ENCODE data around the gene LSM14B. TPM values are rescaled to one million over a fixed set of nuclear protein-coding genes. Genes with fewer than 3 reads are reported as not detected.
A peak's percentile ranks its signal among the peaks of the same experiment; 100 is the strongest.

Gene LSM14B
- total RNA-seq, 4 donors from 2014 or later: 3.1 to 56.8 (median 45.9) TPM

DNA sequence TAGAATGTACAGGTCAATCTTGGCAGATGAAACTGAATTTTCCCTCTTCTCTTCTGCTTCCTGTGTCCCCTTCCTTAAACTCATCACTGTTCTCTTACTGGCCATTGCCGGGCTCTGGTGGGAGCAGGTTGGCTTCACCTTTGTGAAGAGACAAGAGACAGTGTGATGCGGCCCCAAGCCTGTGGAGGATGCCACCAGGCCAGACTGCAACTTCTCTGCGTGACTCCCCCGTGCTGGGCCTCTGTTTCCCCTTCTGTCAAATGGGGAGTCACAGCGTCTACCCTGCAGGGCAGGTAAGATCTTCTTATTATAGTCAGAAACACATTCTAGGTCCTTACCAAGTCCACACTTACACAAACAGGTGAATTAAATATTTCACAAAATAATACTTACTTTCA lies 1.9 kb upstream of the LSM14B start:
- H3K27ac ChIP-seq: no peak overlapping the region
- H3K27me3 ChIP-seq: no peaks in the 10 kb centered on the region
- no peak for TF ChIP-seq POLR2A (IDR thresholded peaks at IDR 0.05)
- TF ChIP-seq, protein P1, sequence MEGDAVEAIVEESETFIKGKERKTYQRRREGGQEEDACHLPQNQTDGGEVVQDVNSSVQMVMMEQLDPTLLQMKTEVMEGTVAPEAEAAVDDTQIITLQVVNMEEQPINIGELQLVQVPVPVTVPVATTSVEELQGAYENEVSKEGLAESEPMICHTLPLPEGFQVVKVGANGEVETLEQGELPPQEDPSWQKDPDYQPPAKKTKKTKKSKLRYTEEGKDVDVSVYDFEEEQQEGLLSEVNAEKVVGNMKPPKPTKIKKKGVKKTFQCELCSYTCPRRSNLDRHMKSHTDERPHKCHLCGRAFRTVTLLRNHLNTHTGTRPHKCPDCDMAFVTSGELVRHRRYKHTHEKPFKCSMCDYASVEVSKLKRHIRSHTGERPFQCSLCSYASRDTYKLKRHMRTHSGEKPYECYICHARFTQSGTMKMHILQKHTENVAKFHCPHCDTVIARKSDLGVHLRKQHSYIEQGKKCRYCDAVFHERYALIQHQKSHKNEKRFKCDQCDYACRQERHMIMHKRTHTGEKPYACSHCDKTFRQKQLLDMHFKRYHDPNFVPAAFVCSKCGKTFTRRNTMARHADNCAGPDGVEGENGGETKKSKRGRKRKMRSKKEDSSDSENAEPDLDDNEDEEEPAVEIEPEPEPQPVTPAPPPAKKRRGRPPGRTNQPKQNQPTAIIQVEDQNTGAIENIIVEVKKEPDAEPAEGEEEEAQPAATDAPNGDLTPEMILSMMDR (IDR thresholded peaks at IDR 0.05): no peak
- no peaks in the 10 kb centered on the region for H3K36me3 ChIP-seq
- DNase-seq: no peak
- H3K4me3 ChIP-seq: no peak overlapping the region
- H3K4me1 ChIP-seq: peaks cover 5 to 11% of the 10 kb centered on the region in 2 donors
- no peaks in the 10 kb centered on the region for H3K9me3 ChIP-seq
- intact Hi-C loops (cut with DNase I; ENCODE audit: low total_unique reads): loop anchor here (10.0 kb wide), 1 partner anchor 56 kb away; the partner anchor contains the start of gene TAF4

DNA sequence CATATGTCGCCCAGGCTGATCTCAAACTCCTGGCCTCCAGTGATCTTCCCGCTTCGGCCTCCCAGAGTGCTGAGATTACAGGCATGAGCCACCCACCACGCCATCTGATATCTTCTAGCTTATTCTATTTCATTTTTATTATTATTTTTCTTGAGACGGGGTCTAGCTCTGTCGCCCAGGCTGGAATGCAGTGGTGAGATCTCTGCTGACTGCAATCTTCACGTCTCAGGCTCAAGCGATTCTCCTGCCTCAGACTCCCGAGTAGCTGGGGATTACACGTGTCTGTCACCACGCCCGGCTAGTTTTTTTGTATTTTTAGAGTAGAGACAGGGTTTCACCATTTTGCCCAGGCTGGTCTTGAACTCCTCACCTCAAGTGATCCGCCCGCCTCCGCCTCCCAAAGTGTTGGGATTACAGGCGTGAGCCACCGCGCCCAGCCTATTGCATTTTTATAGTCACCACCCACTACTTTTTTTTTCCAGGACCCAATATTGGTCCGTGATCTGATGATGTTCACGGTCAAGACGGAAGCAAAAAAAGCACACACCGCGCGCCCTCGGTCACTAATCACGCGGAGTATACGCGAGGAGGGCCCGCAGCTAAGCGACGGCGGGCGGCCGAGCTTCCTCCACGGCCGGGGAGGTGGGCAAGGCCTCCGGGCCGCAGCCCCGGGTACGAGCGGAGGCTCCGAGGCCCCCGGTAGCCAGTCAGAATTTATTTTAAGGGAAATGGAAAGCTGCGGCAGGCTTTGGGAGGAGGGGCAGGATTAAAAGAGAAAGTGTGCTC lies 1.1 kb upstream of the LSM14B start:
- Histone ChIP-seq H3K27me3 (no peaks in the 10 kb centered on the region), H3K36me3 (no peaks in the 10 kb centered on the region), H3K27ac (peak overlapping the region; percentile 96 to 97), H3K4me1 (peaks cover 5 to 11% of the 10 kb centered on the region in 2 donors), H3K9me3 (no peaks in the 10 kb centered on the region), H3K4me3 (peak overlapping the region; percentile 62 to 73)
- peak in 1 of 2 donors; percentile 40 for DNase-seq
- intact Hi-C loops (cut with DNase I; ENCODE audit: low total_unique reads): loop anchor here (10.0 kb wide), 1 partner anchor 56 kb away; the partner anchor contains the start of gene TAF4
- TF ChIP-seq, protein P1 (IDR thresholded peaks at IDR 0.05): no peak
- TF ChIP-seq POLR2A (IDR thresholded peaks at IDR 0.05): peak in 1 of 2 donors; percentile 34

DNA sequence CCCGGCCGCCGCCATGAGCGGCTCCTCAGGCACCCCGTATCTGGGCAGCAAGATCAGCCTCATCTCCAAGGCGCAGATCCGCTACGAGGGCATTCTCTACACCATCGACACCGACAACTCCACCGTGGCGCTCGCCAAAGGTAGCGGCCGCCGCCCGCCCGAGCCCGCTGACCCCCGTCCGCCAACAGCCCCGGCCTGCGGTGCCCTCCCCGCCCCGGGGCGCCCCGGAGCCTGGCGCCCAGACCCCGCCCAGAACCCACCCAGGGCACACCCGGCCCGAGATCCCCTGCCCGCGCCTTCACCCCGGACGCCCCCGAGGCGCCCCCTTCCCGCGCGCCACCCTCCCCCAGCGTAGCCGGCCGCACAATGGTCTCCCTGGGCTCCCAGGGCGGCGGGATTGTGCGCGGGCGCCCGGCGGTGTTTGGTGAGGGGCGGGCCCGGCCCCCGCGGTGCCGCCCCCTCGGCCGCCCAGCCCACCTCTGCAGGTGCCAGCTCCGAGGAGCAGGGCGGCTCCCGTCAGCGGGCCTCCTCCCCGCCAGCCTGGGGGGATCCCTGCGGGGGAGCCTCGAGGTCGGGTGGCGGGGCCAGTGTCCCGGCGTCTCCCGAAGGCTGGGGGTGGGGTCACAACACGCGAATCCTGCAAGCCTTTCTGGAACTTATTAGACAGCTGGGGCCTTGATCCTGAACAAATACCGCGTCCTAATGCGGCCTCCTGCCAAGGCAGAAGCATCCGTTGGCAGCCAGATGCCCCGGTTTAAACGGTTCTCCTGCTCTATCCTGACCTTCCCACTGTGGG lies 577 bp downstream of the LSM14B start:
- Histone ChIP-seq H3K36me3 (no peaks in the 10 kb centered on the region), H3K4me1 (peaks cover 5 to 11% of the 10 kb centered on the region in 2 donors), H3K4me3 (peak overlapping the region; percentile 52 to 72), H3K27ac (peak overlapping the region; percentile 89 to 90), H3K9me3 (no peaks in the 10 kb centered on the region), H3K27me3 (no peaks in the 10 kb centered on the region)
- peak in 1 of 2 donors; percentile 2 for TF ChIP-seq POLR2A (IDR thresholded peaks at IDR 0.05)
- TF ChIP-seq, protein P1 (IDR thresholded peaks at IDR 0.05): no peak
- DNase-seq: peak; percentile 43 to 45
- intact Hi-C loops (cut with DNase I; ENCODE audit: low total_unique reads): loop anchor here (10.0 kb wide), 1 partner anchor 58 kb away; the partner anchor contains the start of gene TAF4

DNA sequence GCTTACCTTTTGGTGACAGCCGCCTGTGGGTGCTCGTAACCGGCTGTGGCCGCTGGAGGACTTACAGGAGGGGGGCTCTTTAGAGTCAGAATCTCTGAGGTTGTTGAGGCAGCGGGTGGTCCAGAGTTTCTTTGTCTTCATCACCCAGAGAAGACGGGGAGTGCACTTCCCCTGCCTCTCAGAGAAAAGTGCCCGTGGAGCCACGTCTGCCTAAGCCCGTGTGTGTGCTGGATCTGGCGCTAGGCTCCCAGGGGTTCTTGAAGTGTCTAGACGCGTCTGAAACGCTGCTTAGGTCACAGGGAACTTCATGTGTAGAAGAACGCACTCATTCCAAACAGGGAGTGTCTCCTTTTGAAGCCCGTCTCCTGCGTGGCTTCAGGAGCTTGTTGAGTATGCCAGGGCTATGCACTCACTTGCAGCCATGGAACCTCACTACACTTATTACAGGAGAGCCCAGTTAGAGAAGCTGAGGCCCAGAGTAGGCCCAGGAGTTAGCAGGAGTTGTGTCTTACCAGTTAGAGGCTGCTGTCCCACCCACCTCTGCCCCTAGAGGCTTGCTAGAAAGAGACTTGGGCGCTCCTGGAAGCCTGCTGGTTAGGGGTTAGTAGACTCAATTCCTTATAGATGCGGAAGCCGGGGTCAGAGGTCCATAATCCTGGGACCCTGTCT lies 1.3 kb downstream of the LSM14B start:
- Histone ChIP-seq H3K4me1 (peaks cover 5 to 11% of the 10 kb centered on the region in 2 donors), H3K36me3 (no peaks in the 10 kb centered on the region), H3K4me3 (peak overlapping the region; percentile 52 to 72), H3K27me3 (no peaks in the 10 kb centered on the region), H3K9me3 (no peaks in the 10 kb centered on the region), H3K27ac (peak overlapping the region; percentile 89 to 90)
- TF ChIP-seq POLR2A (IDR thresholded peaks at IDR 0.05): no peak
- TF ChIP-seq, protein P1 (IDR thresholded peaks at IDR 0.05): no peak
- no peak for DNase-seq
- intact Hi-C loops (cut with DNase I; ENCODE audit: low total_unique reads): loop anchor here (10.0 kb wide), 1 partner anchor 59 kb away; the partner anchor contains the start of gene TAF4

Data from uterus (tissue), 4 donors.